ENCODE results near the gene RYR3.

DNA sequence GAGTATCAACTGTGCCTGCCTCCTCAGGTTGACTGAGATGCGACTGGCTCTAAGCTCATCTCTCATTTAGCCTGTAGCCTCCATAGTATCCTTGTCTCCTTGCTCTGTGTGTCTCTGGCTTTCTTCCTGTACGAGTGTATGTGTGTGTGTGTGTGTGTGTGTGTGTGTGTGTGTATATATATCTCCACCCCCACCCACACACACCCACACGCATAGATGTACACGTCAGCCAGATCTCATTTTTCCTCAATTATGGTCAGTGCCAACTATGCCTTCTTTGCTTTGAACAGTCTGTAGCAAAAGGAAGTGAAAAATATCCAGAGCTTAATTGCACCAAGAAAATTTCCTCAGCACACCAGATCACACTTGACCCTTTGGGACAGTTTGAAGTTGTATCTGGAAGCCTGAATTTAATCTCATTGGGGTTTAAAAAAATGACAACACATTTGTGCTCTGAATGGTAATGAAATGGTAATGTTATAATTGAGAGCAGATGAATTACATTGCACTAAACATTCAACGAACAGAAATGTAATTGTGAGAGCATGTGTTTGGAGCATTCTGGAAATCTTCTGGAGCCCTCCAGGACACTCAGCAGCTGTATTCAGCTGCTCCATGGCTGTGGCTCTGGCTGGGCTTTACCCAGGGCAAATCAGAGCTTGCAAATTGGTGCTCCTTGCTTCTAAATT is 63.6 kb downstream of the RYR3 start:
- TF ChIP-seq, protein P1, sequence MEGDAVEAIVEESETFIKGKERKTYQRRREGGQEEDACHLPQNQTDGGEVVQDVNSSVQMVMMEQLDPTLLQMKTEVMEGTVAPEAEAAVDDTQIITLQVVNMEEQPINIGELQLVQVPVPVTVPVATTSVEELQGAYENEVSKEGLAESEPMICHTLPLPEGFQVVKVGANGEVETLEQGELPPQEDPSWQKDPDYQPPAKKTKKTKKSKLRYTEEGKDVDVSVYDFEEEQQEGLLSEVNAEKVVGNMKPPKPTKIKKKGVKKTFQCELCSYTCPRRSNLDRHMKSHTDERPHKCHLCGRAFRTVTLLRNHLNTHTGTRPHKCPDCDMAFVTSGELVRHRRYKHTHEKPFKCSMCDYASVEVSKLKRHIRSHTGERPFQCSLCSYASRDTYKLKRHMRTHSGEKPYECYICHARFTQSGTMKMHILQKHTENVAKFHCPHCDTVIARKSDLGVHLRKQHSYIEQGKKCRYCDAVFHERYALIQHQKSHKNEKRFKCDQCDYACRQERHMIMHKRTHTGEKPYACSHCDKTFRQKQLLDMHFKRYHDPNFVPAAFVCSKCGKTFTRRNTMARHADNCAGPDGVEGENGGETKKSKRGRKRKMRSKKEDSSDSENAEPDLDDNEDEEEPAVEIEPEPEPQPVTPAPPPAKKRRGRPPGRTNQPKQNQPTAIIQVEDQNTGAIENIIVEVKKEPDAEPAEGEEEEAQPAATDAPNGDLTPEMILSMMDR (IDR thresholded peaks at IDR 0.05; ENCODE audit: insufficient read depth, low read depth, low read length), result no peak
- TF ChIP-seq EZH2 (IDR thresholded peaks at IDR 0.05; ENCODE audit: insufficient read depth, low read length), result no peak

Measured in astrocyte (in vitro differentiated cells and primary cell).